GM12873 (cell line): Measurements from ENCODE around the gene LIPF.

Experiments used
- CTCF ChIP-seq: IDR thresholded peaks from 2 replicates; pipeline ENCODE4 v1.5.1; 2012; ENCODE audit warnings: low read depth, mild to moderate bottlenecking, moderate library complexity, low read length, control low read depth; ENCODE audit not compliant: insufficient read depth; ENCODE audit errors: missing control alignments

The LIPF gene

DNA sequence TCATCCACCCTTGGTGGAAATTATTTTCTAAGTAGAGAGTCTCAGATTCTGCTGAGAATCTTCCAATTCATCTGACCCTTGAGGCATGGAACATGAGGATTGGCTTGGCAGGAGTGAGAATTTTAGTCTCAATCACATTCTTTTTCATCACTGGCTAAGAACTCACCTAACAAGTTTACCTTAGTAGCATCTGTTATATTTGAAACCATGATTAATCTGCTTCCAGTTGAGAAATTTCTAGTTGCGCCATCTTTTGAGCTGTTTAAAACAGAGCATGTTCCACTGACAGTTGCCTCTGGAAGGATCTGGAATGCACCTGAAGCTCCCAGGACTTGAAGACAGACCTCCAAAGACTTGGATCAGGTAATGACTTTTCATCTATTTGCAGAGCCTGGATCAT is 41.7 kb downstream of the LIPF start, which contains the start of gene LIPK:
TSS of gene LIPK (plus strand) at position 292 of the 400 bp plus-strand sequence. CDS start 18,295 bp downstream, outside the sequence.
- TF ChIP-seq CTCF = no peak

DNA sequence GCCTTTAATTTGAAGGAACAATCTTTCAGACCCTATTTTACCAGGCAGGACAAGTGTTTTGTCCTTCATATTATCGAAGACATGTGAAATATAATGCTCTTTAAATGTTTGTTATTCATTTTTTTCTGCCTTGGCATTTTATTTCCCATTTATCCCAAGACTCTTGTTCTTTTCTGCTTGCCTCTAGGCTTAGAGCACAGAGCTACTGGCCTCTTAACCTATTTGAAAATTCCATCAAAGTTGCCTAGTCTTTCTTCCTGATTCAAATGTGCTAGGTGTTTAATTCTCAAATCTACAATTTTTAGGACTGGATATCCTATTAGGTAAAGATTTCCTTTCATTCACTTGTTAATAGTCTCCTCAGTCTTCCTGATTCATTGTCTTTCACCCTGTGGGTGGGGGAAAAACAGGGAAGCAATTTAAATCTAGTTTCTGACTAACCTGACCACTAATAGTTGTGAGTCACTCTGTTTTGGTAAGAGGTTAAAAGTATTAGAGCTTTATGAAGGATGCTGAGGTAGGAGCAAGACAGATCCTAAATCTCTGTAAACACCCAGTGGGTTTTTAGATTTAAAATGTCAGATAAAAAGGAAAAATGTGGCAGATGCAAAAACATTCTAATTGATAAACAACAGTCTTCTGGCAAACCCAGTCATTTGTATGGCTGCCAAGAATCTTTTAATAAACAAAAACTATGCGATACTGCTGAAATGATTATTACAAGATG is 43.4 kb downstream of the LIPF start:
- no peak for TF ChIP-seq CTCF

DNA sequence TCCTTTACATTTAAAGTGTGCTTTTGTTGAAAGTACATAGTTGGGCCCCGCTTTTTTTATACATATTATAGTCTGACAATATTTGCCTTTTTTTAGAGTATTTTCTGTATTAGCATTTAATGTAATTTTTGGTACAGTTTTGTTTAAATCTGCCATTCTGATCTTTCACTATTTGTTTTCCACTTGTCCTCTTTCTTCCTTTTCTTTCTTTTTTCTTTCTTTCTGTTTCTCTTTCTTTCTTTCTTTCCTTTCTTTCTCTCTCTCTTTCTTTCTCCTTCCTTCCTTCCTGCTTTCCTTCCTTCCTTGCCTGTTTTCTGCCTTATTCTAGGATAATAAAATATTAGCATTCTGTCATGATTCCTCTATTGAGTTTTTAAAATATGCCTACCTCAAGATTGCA is 51.3 kb downstream of the LIPF start:
- TF ChIP-seq CTCF = no peak

- TF ChIP-seq CTCF = no peak
Observed at GRCh38 chr10:88721392-88721791, 57.1 kb downstream of the LIPF start.

DNA sequence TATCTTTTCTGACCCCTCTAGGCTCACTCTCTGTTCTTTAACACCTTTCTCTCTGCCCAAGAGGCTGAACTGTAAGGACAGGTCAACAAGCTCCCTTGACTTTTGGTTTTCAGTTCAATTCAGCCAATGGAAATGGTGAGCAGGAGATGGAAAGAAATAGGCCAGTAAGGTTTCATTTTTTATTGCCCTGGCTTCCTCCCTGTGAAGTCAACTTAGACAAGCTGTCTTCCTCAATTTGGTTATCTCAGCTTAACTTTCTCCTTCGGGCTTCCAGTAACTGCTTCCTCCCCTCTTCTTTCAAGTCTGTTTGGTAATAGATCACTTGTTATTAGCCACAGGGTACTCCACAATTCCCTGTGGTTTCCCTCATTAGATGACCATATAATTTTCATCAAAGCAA is 61.6 kb downstream of the LIPF start:
- TF ChIP-seq CTCF = no peak

GRCh38 chr10:88728107-88728763 is 64.0 kb downstream of the LIPF start:
- TF ChIP-seq CTCF = peak; percentile 63
